Fibroblast of skin of right quadriceps (primary cell): ENCODE data around the gene LPCAT2.

ENCODE experiments used
- DNase-seq: peaks from one replicate; pipeline ENCODE4 v3.0.0-alpha.2; 2013

The LPCAT2 gene

DNA sequence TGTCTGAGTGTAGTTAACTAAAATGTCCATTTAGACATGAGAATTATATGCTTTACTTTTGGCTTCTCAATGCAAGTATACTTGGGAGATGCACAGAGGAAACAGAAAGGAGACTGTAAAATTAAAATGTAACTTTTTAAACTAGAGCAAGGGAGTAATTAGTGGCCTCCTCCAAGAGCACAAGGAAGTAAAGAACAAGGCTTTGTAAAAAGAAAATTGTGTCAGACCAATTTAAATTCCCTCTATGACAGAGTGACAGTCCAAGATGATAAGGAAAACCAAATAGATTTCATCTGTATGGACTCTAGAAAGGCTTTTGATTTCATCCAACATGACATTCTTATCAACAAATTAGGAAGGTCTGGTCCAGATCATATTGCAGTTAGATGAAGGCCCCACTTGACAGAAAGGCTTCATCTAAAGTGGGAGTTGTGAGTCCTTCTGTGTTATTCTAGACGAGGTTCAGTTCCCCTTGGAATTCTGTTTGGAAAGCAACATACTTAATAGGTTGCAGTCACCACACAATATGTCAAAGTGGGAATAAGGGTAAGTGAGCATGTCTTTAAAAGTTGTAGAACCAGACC lies 51.2 kb downstream of the LPCAT2 start:
- DNase-seq: no peak

DNA sequence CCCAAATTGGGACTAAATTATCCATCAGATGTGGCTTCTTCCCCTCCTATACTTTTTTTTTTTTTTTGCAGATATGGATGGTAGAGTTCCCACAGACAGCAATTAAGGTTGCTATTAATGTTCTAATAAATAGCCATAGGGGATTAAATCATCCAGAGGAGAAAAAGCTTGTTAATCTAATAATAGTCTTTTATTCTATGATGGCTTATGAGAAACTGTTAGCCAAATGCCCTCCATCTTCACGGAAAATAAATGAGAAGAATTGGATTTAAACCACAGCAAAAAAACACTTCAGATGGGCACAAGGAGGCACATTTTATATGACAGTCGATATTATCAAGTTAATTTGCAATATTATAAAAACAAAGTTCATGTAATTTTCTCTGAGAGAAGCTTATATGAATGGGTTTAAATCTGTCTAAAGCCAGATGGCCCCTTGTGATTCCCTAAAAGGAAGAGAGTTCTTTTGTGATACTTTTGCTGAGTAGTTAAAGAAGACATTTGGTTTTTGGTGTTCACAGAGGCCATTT lies 52.5 kb downstream of the LPCAT2 start:
- DNase-seq: no peak

DNA sequence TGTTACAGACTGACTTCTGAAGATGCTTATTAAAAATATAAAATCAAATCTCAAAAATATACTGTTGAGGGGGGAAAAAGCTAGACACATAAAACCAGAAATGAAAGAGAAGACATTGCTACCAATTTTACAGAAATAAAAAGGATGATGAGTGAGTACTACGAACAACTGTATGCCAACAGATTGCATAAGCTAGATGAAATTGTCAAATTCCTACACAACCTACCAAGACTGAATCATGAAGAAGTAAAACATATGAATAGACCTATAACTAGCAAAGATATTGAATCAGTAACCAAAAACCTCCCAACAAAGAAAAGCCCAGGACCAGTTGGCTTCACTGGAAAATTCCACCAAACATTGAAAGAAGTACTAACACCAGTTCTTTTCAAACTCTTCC lies 54.1 kb downstream of the LPCAT2 start:
- peak; percentile 28 for DNase-seq

DNA sequence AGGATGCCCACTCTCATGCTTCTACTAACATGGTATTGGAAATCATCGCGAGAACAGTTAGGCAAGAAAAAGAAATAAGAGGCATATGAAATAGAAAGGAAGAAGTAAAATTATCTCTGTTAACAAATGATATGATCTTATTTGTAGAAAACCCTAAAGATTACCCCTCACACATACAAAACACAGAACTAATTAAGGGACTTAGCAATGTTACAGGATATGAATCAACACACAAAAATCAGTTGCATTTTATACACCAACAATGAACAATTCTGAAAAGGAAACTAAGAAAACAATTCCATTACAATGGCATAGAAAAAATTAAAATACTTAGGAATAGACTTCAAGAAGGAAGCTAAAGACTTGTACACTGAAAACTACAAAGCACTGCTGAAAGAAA lies 54.9 kb downstream of the LPCAT2 start:
- DNase-seq: peak; percentile 28

DNA sequence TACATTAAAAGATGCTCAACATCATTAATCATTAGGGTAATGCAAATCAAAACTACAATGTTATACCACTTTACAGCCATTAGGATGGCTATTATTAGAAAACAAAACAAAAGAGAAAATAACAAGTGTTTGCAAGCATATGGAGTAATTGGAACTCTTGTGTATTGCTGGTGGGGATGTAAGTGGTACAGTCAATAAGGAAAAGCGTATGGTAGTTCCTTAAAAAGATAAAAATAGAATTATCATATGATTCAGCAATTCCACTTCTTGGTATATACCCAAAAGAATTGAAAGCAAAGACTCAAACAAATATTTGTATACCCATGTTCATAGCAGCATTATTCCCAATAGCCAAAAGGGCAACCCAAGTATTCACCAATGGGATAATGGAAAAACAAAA lies 56.2 kb downstream of the LPCAT2 start:
- no peak for DNase-seq

DNA sequence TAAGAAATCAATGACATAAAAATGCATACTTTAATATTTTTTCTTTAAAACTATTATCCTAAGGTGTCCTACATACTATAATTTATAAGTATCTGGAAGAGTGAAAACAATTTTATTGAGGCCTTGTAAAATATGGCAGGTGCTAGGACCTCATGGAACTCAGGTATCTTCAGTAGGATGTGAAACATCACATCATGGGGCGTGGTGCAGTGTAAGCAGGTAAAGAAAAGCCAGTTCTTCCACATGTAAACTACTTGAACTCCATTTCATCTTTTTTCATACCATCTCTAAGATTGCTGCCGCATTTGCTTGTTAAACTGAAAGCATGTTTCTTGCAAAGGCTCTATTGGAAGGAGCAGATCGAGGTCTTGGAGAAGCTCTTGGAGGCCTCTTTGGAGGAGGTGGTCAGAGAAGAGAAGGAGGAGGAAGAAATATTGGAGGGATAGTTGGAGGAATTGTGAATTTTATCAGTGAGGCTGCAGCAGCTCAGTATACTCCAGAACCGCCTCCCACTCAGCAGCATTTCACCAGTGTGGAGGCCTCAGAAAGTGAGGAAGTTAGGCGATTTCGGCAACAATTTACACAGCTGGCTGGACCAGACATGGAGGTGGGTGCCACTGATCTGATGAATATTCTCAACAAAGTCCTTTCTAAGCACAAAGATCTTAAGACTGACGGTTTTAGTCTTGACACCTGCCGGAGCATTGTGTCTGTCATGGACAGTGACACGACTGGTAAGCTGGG lies 57.7 kb downstream of the LPCAT2 start, which contains the start of gene CAPNS2:
TSS of gene CAPNS2 (plus strand) at position 253 of the 744 bp plus-strand sequence. CDS start at position 326, 73 bp downstream.
- no peak for DNase-seq

DNA sequence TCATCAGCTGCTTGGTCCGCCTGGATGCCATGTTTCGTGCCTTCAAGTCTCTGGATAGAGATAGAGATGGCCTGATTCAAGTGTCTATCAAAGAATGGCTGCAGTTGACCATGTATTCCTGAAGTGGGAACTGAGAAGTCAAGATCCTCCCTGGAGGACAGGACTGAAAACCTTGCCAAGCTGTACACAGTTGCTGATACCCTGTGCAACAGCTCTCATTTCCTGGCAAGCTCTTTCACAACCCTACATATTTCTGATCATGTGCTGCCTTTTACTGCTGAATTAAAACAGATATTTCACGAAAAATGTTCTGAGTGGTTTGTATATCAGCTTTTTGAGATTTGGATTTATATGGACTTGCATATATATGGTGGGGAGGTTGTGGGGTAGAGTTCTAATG lies 58.5 kb downstream of the LPCAT2 start:
- peak; percentile 54 for DNase-seq

DNA sequence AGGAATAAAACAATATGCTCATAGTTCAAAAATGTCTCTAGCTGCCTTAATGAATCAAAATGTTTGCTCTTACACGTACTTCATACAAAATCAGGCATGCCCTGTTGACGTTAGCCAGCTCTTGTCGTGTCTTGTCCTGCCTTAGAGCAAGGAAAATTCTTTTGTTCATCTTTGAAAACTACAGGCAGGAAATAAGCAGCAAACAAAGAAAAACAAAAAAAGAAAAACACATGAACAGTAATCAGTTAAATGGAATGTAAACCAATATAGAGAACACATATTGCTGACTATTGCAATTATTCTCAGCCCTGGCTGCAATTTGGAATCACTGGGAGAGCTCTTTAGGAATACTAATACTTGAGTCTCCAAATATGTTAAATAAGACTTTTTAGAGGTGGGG lies 59.3 kb downstream of the LPCAT2 start:
- DNase-seq: no peak

DNA sequence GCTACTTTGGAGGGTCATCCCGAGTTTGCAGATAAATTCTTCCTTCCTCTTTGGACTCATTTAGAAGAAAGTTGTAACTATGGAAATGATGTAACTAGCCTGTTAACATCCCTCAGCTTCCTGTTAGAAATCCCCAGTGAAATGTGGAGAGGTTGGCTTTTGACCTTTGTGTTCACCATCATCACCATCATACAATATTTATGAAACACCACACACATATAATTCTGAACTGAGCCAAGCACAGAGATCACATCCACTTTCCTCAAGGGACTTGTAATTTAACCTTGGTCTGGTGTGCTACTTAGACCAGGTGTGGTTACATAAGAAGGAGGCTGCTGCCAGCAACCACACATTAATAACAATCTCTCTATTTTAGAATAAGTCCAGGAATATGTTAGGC lies 60.2 kb downstream of the LPCAT2 start:
- peak; percentile 90 for DNase-seq

DNA sequence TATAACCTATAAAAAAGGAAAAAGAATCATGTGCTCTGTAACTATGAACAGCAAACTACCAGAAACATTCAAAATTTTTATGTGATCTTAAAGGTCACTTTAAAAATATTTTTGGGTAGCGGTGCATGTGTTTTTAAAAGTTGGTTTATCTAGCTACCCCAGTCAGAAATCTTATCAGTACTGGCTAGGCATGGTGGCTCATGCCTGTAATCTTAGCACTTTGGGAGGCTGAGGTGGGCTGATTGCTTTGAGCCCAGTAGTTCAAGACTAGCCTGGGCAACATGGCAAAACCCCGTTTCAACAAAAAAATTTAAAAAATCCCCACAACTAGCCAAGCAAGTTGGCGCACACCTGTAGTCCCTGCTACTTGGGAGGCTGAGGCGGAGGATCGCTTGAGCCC lies 61.3 kb downstream of the LPCAT2 start:
- no peak for DNase-seq

DNA sequence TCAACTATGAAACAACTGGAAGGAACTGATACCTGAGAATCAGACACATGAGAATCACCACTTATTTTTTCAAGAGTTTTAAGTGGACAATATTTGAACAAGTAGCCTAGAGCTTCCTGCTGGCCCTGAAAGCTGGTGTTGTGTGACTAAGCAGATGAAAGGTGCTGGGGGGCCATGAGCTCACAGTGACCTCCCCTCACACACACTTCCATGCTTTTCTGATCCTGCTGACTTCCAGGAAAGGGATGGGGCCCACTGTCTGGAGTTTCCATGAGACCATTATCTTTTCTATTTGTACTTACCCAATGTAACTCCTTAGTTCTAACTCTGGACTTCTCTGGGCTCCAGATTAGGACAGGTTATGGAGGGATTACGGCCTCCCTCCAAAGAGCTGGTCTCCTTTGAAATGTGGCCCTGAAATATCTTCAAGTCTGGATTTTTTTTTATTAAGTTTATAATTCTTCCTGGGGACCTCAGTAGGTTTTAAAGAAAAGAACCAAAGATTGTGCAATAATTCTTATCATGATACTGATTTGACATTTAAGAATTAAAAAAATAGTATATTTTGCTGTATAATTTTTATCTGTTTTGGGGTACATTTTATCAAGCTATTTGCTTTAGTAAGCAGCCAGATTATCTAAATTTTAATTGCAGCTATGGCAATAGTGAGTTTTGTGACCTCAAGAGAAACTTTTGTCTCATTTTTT lies 62.5 kb downstream of the LPCAT2 start:
- no peak for DNase-seq

DNA sequence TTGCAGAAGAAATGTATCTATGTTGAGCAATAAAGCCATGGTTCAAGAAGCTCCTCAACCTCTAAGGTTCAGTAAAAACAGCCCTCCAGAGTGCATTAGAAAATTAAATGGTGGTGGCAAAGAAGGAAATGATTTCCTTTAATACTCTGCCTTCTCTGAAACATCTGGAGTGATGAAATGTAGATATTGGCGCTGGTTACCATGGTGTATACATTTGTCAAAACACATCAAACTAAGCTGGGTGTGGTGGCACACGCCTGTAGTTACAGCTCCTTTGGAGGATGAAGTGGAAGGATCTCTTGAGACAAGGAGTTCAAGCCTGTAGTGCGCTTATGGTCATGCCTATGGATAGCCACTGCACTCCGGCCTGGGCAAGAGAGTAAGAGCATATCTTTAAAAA lies 63.6 kb downstream of the LPCAT2 start:
- no peak for DNase-seq

DNA sequence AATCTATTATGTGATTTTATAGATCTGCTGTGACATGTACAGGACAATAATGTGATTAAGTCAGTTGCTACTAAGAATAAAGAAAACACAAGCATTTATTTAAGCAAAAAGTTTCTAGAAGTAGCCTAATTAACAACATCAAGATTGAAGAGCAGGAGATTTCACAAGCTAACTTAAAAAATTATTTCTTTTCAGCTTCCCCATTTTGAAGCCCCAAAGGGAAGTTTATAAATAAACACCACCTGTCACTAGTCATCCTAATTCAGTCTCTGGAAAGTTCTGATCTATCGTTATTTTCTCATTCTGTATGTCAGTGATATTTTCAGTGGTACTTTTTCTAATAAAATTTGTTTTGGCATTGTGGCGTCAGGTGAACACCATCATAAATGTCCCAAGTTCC lies 65.9 kb downstream of the LPCAT2 start:
- no peak for DNase-seq

DNA sequence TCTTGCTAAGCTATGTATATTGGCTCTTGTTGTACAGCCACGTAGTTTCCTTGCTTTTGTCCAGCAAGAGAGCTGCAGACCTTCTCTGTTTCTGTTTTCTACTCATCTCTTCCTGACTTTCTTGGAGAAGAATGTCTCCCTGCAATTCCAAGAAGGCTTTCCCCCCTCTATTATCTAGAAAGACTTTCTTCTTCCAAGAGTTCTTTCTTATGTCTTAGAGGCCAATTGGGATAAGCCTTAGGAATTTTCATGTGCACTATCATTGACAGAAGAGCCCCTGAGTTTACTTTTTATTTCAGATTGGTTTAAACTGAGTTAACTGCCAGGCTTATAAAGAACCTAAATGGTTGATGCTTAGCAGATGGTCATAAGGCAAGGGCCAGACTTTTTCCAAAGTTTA lies 66.6 kb downstream of the LPCAT2 start:
- DNase-seq: no peak

DNA sequence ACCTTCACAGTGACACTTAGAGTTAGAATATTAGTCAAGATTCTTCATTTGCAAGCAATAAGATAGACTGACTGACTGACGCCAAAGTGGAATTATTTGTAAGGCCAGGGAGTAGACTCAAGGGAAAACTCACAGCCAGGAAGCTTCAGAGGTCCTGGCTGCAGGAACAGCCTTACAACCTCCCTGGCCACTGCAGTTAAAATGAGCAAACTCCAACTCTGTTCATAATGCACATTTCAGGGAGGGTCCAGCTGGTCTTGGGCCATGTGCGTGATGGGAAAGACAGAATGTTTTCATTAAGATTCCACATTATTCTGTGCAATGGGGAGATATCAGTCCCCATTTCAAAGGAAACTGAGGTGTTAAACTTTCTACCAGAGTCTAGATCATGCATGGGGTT lies 67.5 kb downstream of the LPCAT2 start:
- DNase-seq: no peak

DNA sequence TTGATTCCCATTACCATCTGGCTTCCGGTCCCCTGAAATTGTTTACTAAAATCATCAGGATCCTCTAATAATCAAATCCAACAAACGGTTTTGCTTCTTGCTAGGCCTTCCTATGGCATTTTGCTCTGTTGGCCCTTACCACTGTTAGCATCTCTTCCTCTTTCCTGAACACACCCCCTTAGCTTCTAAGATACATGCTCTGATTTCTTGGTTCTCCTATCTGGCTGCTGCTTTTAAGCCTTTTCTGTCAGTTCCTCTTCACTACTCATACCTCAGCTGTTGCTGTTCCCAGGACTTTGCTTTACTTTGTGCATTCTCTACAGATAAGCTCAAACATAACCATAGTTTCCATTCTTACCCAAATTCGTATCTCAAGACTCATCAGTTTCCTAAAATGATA lies 69.0 kb downstream of the LPCAT2 start:
- no peak for DNase-seq

DNA sequence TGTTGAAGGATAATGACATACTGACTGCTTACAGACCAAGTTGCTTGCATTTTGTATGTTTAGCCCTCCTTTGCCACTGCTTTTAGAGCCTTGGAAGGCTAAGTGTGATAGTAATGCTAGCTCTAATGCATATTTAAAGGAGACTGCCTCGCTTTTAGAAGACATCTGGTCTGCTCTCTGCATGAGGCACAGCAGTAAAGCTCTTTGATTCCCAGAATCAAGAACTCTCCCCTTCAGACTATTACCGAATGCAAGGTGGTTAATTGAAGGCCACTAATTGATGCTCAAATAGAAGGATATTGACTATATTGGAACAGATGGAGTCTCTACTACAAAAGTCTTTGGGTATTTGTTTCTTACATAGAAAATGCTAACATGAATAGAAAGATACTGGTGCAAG lies 76.8 kb downstream of the LPCAT2 start:
- DNase-seq: no peak

DNA sequence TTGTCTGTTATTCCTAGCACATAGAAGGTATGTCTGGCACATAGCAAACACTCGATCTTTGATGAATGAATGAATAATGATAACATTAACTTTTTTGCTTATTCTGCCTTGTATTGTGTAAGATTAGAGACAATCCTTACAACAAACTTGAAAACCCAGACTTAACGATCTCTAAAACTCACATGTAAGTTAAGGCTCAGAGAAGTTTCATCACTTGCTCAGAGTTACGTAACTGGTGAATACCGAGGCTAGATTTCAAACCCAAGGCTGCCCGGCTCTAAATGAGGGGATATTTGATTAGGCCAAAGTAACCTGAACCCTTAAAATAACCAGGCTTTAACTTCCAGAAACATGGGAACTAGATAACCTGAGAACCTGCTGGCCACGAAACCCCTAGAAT lies 79.9 kb downstream of the LPCAT2 start:
- DNase-seq: no peak

DNA sequence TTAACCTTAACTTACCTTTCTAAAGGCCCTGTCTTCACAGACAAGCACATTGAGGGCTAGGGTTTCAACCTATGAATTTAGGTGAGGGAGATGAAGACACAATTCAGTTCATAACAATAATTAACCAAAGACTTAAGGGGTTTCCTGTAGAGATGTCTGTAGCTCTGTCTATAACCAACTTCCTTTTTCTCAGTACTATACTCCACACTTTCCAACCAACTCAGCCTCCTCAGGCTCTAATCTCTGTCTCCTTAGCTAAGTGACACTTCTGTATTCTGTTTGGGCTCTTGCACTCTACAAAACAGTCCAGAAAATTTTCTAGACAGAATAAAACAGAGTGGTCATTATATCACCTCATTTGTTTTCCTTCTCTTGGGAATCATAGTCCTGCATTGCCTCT lies 83.4 kb downstream of the LPCAT2 start:
- no peak for DNase-seq

DNA sequence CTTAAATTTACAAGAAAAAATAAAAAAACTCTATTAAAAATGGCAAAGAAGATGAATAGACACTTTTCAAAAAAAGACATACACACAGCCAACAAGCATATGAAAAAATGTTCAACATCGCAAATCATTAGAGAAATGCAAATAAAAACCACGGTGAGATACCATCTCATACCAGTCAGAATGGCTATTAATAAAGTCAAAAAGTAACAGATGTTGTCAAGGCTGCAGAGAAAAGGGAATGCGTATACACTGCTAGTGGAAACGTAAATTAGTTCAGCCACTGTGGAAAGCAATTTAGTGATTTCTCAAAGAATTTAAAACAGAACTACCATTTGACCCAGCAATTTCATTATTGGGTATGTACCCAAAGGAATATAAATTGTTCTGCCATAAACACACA lies 89.1 kb downstream of the LPCAT2 start:
- peak; percentile 7 for DNase-seq

DNA sequence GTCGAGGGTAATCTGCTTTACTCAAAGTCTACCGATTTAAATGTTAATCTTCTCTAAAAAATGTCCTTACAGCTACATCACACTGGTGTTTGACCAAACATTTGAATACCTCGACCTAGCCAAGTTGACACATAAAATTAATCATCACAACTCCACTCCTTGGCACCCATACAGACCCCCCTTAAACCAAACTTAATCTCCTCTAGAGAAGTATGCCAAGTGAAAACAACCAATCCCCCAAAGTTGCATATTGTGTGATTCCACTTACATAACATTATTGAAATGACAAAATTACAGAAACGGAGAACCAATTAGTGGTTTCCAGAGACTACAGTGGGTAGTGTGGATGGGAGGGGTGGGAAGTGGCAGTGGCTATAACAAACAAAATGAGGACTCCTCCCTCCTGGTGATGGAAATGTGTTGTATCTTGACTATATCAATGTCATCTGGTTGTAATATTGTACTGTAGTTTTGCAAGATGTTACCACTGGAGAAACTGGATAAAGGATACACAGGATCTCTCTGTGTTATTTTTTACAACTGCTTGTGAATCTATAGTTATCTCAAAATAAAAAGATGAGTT lies 97.0 kb downstream of the LPCAT2 start:
- peak; percentile 26 for DNase-seq

DNA sequence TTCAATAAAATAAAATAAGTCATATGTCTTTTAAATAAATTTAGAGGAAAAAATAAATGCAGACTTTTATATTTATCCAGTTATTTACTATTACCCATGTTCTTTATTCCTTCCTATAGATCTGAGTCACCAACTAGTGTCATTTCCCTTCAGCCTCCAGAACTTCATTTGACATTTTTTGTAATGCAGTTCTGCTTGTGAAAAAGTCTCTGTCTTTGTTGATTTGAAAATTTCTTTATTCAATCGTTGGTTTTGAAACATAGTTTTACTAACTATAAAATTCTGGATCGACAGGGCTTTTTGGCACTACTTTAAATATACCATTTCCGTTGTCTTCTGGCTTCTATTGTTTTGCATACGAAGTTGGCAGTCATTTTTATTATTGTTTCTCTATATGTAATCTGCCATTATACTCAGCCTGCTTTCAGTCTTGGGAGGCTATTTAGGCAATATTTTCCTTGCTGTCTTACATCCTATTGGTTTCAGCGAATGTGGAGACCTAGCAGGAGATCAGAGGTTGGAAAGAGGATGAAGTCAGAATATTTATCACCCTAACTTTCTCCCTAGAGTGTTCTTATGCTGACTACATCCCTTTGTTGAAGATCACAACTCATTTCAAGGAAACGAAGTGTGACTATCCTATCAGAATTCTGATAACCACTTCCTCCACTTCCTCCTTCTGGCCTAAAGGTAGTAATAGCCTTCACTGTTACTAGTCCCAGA lies 104.9 kb downstream of the LPCAT2 start:
- DNase-seq: no peak

DNA sequence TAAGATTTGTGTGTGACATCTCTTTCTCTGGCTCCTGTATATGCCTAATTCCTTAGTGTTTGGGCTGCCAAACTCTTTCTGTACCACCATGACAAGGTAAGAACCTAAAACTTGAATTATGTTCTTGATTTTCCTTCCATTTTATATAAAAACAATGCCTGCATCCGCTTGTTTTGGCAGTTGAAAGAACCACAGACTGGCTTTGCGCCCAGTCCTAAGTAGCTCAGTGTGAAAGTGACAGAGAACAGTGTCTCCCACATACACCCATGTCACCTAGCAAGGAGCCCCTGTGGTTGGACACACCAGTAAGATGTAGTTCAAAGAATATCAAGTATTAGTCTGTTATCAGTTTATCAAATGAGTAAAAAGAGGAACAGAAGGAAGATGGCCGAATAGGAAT lies 106.2 kb downstream of the LPCAT2 start:
- no peak for DNase-seq
